ENCODE data around the gene LRRC56.

LRRC56 gene

GRCh38 chr11:545171-545570 lies 7.8 kb downstream of the LRRC56 start:
- TF ChIP-seq SCRT1 (tag by site-specific recombination; IDR thresholded peaks at IDR 0.05; ENCODE audit: borderline replicate concordance): no peak
- TF ChIP-seq ZBTB21 (tag by site-specific recombination; IDR thresholded peaks at IDR 0.05): no peak
- TF ChIP-seq, protein P1, sequence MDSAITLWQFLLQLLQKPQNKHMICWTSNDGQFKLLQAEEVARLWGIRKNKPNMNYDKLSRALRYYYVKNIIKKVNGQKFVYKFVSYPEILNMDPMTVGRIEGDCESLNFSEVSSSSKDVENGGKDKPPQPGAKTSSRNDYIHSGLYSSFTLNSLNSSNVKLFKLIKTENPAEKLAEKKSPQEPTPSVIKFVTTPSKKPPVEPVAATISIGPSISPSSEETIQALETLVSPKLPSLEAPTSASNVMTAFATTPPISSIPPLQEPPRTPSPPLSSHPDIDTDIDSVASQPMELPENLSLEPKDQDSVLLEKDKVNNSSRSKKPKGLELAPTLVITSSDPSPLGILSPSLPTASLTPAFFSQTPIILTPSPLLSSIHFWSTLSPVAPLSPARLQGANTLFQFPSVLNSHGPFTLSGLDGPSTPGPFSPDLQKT (IDR thresholded peaks at IDR 0.05; ENCODE audit: borderline replicate concordance, low read depth, low read length): no peak
- TF ChIP-seq SP7 (tag by site-specific recombination; IDR thresholded peaks at IDR 0.05): no peak
- TF ChIP-seq KLF17 (tag by site-specific recombination; IDR thresholded peaks at IDR 0.05): no peak
- TF ChIP-seq ZNF571 (tag by site-specific recombination; IDR thresholded peaks at IDR 0.05): no peak
- no peak for TF ChIP-seq YY1 (tag by site-specific recombination; IDR thresholded peaks at IDR 0.05)
- TF ChIP-seq, protein P2, sequence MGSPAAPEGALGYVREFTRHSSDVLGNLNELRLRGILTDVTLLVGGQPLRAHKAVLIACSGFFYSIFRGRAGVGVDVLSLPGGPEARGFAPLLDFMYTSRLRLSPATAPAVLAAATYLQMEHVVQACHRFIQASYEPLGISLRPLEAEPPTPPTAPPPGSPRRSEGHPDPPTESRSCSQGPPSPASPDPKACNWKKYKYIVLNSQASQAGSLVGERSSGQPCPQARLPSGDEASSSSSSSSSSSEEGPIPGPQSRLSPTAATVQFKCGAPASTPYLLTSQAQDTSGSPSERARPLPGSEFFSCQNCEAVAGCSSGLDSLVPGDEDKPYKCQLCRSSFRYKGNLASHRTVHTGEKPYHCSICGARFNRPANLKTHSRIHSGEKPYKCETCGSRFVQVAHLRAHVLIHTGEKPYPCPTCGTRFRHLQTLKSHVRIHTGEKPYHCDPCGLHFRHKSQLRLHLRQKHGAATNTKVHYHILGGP (tag by site-specific recombination; IDR thresholded peaks at IDR 0.05): no peak
- no peak for TF ChIP-seq ZNF610 (tag by site-specific recombination; IDR thresholded peaks at IDR 0.05; ENCODE audit: borderline replicate concordance)
- TF ChIP-seq ZNF560 (tag by site-specific recombination; IDR thresholded peaks at IDR 0.05; ENCODE audit: borderline replicate concordance): no peak
- TF ChIP-seq ZNF426 (tag by site-specific recombination; IDR thresholded peaks at IDR 0.05): no peak
- TF ChIP-seq ZFP37 (tag by site-specific recombination; IDR thresholded peaks at IDR 0.05): no peak
- TF ChIP-seq ZNF416 (tag by site-specific recombination; IDR thresholded peaks at IDR 0.05): no peak
- no peak for TF ChIP-seq KLF16 (tag by site-specific recombination; IDR thresholded peaks at IDR 0.05)
- TF ChIP-seq, protein P3, sequence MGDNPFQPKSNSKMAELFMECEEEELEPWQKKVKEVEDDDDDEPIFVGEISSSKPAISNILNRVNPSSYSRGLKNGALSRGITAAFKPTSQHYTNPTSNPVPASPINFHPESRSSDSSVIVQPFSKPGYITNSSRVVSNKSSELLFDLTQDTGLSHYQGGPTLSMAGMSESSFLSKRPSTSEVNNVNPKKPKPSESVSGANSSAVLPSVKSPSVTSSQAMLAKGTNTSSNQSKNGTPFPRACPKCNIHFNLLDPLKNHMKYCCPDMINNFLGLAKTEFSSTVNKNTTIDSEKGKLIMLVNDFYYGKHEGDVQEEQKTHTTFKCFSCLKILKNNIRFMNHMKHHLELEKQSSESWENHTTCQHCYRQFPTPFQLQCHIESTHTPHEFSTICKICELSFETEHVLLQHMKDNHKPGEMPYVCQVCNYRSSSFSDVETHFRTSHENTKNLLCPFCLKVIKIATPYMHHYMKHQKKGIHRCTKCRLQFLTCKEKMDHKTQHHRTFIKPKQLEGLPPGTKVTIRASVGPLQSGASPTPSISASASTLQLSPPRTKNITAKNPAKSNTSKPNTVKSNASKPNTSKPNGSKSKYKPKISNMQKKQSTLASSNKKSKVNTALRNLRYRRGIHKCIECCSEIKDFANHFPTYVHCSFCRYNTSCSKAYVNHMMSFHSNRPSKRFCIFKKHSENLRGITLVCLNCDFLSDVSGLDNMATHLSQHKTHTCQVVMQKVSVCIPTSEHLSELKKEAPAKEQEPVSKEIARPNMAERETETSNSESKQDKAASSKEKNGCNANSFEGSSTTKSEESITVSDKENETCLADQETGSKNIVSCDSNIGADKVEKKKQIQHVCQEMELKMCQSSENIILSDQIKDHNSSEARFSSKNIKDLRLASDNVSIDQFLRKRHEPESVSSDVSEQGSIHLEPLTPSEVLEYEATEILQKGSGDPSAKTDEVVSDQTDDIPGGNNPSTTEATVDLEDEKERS (tag by site-specific recombination; IDR thresholded peaks at IDR 0.05): no peak
- TF ChIP-seq ZFHX2 (tag by site-specific recombination; conservative IDR thresholded peaks at IDR 0.05): no peak
- TF ChIP-seq ZNF350 (tag by site-specific recombination; IDR thresholded peaks at IDR 0.05): no peak
- no peak for TF ChIP-seq ZBTB20 (tag by site-specific recombination; IDR thresholded peaks at IDR 0.05)
- TF ChIP-seq ZBTB8A (tag by site-specific recombination; IDR thresholded peaks at IDR 0.05): no peak
- TF ChIP-seq, protein P4, sequence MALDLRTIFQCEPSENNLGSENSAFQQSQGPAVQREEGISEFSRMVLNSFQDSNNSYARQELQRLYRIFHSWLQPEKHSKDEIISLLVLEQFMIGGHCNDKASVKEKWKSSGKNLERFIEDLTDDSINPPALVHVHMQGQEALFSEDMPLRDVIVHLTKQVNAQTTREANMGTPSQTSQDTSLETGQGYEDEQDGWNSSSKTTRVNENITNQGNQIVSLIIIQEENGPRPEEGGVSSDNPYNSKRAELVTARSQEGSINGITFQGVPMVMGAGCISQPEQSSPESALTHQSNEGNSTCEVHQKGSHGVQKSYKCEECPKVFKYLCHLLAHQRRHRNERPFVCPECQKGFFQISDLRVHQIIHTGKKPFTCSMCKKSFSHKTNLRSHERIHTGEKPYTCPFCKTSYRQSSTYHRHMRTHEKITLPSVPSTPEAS (tag by site-specific recombination; IDR thresholded peaks at IDR 0.05): no peak
- Histone ChIP-seq H3K9me3 (ENCODE audit: control insufficient read depth, insufficient read depth, low read depth, low read length) (no peaks in the 10 kb centered on the region), H3K27ac (ENCODE audit: extremely low read depth, low read depth, low read length) (no peak overlapping the region), H3K4me1 (ENCODE audit: control insufficient read depth, insufficient read depth, low read length) (no peaks in the 10 kb centered on the region), H3K36me3 (ENCODE audit: control insufficient read depth in 2 of 2, insufficient read depth in 1 of 2, low read length in 2 of 2) (no peaks in the 10 kb centered on the region), H3K4me3 (ENCODE audit: low read depth, low read length) (no peak overlapping the region)
- CTCF ChIA-PET: interaction anchor here (1.0 kb wide), 2 partner anchors 8 to 178 kb away, joined by 3 read pairs; no protein-coding TSS in a partner anchor
- POLR2A ChIA-PET: interaction anchor here (0.6 kb wide), 1 partner anchor 141 kb away, joined by 6 read pairs; no protein-coding TSS in a partner anchor

Data from HEK293 (cell line).